ENCODE data around the gene CCDC50. TPM values are rescaled to one million over a fixed set of nuclear protein-coding genes. Genes with fewer than 3 reads are reported as not detected.

Gene CCDC50
- total and polyA plus RNA-seq, 2 of the 8 experiments (the other 6 are each of a cell fraction or from before 2014, with no cell fraction given), result 7.3 to 19.2 TPM

DNA sequence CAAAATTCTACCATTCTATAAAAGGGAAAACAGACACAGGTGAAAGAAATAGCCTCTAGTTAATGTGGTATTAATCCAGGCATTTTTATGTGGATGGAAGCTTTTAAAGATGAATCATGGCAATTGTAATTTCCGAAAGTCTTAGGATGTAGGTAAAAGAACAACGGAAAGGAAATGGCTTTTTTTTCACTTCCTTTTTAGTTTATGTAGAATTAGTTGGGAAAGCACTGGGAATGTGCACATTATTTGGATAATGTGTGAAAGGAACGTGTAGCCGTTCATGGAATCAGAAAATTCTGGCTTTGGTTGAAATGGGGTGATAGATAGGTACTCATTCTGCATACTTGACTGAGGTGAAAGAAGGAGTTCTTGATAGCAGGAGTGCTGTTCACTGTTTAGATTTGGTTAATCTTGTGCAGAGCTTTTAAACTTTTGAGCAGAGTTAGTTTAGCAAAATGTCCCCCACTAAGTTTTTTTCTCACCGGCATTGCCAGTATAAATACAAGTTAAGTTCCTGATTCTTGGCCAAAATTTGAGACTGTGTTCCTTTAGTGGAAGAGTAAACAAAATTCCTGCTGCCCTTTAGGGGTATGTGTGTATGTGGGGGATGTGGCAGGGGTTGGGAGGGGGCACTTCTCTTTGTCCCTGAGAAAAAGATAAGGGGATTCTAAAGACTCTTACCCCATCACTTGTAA lies 21.3 kb downstream of the CCDC50 start:
- Histone ChIP-seq H3K9me3 (ENCODE audit: insufficient read depth in 2 of 2, low read depth in 1 of 2, low read length in 1 of 2) (no peaks in the 10 kb centered on the region), H4K5ac (ENCODE audit: insufficient read length, low read depth, low read length) (no peak overlapping the region), H3K79me2 (ENCODE audit: control insufficient read depth in 1 of 2, insufficient read depth in 2 of 2, low read length in 2 of 2) (peaks cover 0 to 2% of the 10 kb centered on the region in 2 experiments; a peak in 1 of 4 replicates), H3K27me3 (replicated peaks in 1 of 4; ENCODE audit: control insufficient read depth in 3 of 4, extremely low read depth in 1 of 4, insufficient read depth in 3 of 4, low read length in 3 of 4) (no peaks in the 10 kb centered on the region), H2BK12ac (ENCODE audit: low read depth, low read length) (no peak overlapping the region), H3K4me3 (ENCODE audit: extremely low read depth in 1 of 4, insufficient read depth in 2 of 4, low read depth in 3 of 4, low read length in 4 of 4) (no peak overlapping the region), H3K4me2 (ENCODE audit: insufficient read depth in 1 of 2, low read depth in 2 of 2, low read length in 2 of 2) (no peak overlapping the region), H3K27ac (ENCODE audit: low read depth, low read length) (no peak overlapping the region), H3K4ac (replicated peaks; ENCODE audit: insufficient read length, low read depth, low read length) (no peak overlapping the region), H2BK15ac (ENCODE audit: low read length) (no peak overlapping the region), H3K9ac (replicated peaks in 1 of 4; ENCODE audit: extremely low read depth in 1 of 4, low read depth in 3 of 4, low read length in 3 of 4) (no peak overlapping the region), H2BK120ac (replicated peaks; ENCODE audit: low read depth, low read length) (no peak overlapping the region), H2AFZ (ENCODE audit: low read length) (no peak overlapping the region), H3K23me2 (ENCODE audit: low read depth, low read length) (no peaks in the 10 kb centered on the region), H3K14ac (ENCODE audit: insufficient read length) (no peak overlapping the region), H3K23ac (ENCODE audit: insufficient read length) (no peak overlapping the region), H2BK20ac (ENCODE audit: low read length) (no peak overlapping the region), H2AK5ac (ENCODE audit: low read depth, low read length) (no peak overlapping the region), H4K91ac (replicated peaks; ENCODE audit: insufficient read length, low read length) (no peak overlapping the region), H3K79me1 (ENCODE audit: low read depth, low read length) (no peaks in the 10 kb centered on the region), H2BK5ac (ENCODE audit: low read depth, low read length) (no peak overlapping the region), H3K18ac (ENCODE audit: extremely low read depth, low read length) (no peak overlapping the region), H4K8ac (ENCODE audit: extremely low read depth, insufficient read depth, low read length) (no peak overlapping the region), H3K56ac (replicated peaks; ENCODE audit: insufficient read length, low read depth, low read length) (no peak overlapping the region), H3K36me3 (ENCODE audit: control insufficient read depth in 2 of 4, insufficient read depth in 4 of 4, low read length in 3 of 4) (no peaks in the 10 kb centered on the region), H3K4me1 (replicated peaks in 1 of 4; ENCODE audit: control insufficient read depth in 3 of 4, insufficient read depth in 4 of 4, low read length in 3 of 4) (no peaks in the 10 kb centered on the region), H4K20me1 (replicated peaks in 1 of 2; ENCODE audit: control insufficient read depth in 1 of 2, insufficient read depth in 2 of 2, low read length in 2 of 2) (no peaks in the 10 kb centered on the region)
- DNase-seq (ENCODE audit: low read depth in 1 of 2, low spot score in 2 of 2) (no peak), FAIRE-seq (no peak)
- ChIA-PET CTCF (ENCODE audit: partially characterized antibody) (no interaction called here), POLR2A (ENCODE audit: partially characterized antibody) (no interaction called here)
- TF ChIP-seq TAF1 (IDR thresholded peaks at IDR 0.05; ENCODE audit: low read depth, low read length) (no peak), RNF2 (IDR thresholded peaks at IDR 0.05; ENCODE audit: borderline replicate concordance, low read depth, low read length, missing control alignments, poor library complexity, severe bottlenecking) (no peak), EGR1 (IDR thresholded peaks at IDR 0.05; ENCODE audit: borderline replicate concordance, low read depth, low read length) (no peak)
- no CpG with 5 or more reads among the region's 5 CpGs for WGBS, 2 experiments (ENCODE audit: extremely low coverage in 1 of 2, insufficient coverage in 1 of 2, insufficient read length in 1 of 2, insufficient replicate concordance in 2 of 2, low coverage in 1 of 2, low lambda C conversion rate in 2 of 2, missing lambda C conversion rate in 1 of 2)

All from H1 (cell line).